K562 treated with DMSO at 1 percent for 12 hours (cell line): ENCODE results near the gene GGTA1. TPM values are rescaled to one million over a fixed set of nuclear protein-coding genes. Genes with fewer than 3 reads are reported as not detected.

Experiments used
- total RNA-seq: library from RNA; unstranded; fragments of 300-600 nt; gene quantifications from 2 replicates; pipeline ENCODE4 v1.2.3, GENCODE V29; 2022; ENCODE audit not compliant: insufficient read depth

Gene GGTA1
- not detected in 2 replicates for total RNA-seq

DNA sequence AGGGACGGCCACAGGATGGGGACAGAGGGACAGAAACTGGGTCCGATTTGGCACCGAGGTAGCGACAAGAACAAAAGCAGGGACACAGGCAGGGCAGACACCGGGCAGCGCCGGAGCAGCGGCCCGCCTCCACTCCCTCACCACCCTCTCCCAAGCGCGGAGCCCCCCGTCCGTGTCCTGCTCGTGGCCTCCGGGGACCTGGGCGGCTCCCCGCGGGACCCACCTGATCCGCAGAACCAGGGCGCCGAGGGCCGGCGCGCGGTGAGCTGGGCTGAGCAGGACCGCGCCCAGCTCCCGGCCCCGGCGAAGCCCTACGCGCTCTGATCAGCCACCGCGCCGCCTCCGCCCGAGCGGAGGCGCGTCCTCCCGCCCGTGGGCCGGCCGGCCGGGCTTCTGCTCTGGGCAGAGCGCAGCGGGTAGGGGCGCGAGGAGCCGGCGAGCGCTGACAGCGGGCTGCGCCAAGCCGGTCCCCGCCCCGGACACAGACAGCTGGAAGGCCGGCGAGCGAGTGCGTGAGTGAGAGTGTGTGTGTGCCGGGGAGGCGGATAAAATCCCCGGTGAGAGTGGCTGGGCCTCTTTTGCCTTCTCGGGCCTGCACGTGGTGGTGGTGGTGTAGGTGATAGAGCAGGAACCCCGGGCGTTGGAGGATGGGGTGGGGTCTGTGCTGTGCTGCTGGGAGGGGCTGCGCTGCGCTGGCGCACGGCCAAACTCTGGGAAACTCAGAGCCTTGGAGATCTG is at the start of gene GGTA1:
TSS of gene GGTA1 (minus strand) at position 418 of the 738 bp plus-strand sequence. CDS start 31,922 bp downstream, outside the sequence.

Other genes starting within 250 kb of the GGTA1 start
- 46.7 and 63.0 TPM in 2 replicates for gene GSN, start 231.7 kb downstream of the GGTA1 start, total RNA-seq
- 13.4 and 46.1 TPM in 2 replicates for gene STOM, start 129.6 kb downstream of the GGTA1 start, total RNA-seq
- not detected in 2 replicates for gene DAB2IP, start 151.8 kb upstream of the GGTA1 start, total RNA-seq